NK-92 (cell line): ENCODE measurements around the gene FLNB.

Experiments
- DNase-seq: peaks from one replicate; lab custom pipeline; 2025; ENCODE audit not compliant: unreplicated experiment; lab: John Stamatoyannopoulos, UW

The FLNB gene

DNA sequence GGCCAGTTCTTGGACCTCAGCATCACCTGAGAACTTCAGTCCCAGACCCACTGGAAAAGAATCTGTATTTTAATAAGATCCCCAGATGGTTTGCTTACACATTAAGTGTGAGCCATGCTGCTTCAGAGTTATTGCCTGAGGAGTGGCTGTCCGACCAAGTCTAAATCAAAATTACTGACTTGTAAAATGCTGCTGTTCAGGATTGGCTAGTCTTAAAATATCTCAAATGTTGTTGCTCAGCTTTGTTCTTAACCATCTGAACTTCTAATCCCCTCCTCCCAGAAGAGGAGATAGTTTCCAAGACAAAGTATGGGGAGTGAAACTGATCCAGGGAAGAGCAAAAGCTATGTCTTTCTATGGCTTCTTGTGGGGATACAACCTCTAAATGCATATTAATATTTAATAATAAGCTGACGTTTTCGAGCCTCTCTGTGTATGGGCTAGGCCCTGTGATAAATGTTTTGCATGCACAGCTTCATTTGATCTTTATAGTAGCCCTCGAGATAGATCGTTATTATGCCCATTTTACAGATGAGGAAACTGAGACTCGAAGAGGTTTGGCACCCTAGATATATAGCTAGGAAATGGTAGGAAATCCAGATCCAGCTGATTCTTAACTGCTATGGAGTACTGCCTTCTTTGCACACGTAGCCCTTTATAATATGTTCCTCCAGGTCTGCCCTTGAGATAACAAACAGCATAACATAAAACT, 150.4 kb downstream of the FLNB start:
- DNase-seq = no peak

DNA sequence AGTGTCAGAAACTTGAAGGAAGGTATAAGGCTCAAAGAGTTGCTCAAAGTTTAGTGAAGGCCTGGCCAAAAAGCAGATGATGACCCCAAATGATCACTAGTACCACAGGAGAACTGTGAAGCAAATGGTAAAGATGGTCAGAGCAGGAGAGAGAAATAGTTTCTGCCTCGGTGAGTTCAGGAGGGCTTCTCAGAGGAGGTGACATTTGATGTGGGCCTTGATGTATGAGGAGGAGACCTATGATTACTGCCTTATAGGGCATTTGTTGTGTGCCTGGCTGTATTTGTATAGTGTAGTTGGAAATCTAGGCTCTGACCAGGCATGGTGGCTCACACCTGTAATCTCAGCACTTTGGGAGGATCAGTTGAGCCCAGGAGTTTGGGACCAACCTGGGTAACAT, 152.2 kb downstream of the FLNB start:
- DNase-seq = no peak

DNA sequence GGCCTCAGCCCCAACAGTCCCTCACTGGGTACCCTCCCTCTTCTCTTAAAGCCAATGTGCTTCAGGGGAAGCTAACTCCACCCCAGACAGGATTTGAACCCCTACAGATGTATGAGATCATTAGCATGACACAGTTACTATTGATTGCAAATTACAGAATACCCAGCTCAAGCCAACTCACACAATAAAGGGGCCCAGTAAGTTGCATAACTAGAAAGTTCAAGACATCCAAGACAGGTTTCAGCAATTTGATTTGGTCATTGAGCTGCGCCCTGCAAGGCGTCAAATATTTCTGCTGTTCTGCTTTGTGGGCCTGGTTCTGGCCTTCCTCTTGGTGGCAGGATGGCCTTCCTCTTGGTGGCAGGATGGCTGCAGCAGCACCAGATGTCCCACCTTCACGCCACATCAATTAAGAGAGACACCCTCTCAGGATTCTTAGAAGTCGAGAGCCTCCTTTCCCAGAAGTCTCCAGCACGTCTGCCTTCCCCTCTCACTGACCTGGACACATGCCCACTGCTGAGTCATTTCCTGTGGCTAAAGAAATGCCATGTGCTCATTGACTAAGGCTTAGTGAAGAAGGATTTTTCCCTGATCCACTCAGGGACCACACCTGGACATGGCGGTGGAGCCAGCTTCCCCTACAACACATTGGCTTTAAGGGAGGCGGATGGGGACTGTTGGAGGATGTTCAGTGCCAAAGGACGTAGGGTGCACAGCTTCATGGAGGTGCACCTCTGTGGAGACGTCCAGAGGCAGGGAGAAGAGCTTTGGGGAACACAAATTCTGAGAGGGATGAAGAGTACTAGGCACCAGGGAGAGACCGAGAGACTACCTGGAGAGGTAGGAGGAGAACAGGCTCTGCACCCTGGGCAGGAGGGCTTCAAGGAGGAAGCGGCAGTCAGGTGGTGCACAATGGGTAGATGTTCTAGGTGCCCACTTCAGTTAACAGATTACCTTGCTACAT, 153.5 kb downstream of the FLNB start:
- DNase-seq = no peak

- no peak for DNase-seq
Measured at GRCh38 chr3:58163234-58163633, 155.0 kb downstream of the FLNB start.

DNA sequence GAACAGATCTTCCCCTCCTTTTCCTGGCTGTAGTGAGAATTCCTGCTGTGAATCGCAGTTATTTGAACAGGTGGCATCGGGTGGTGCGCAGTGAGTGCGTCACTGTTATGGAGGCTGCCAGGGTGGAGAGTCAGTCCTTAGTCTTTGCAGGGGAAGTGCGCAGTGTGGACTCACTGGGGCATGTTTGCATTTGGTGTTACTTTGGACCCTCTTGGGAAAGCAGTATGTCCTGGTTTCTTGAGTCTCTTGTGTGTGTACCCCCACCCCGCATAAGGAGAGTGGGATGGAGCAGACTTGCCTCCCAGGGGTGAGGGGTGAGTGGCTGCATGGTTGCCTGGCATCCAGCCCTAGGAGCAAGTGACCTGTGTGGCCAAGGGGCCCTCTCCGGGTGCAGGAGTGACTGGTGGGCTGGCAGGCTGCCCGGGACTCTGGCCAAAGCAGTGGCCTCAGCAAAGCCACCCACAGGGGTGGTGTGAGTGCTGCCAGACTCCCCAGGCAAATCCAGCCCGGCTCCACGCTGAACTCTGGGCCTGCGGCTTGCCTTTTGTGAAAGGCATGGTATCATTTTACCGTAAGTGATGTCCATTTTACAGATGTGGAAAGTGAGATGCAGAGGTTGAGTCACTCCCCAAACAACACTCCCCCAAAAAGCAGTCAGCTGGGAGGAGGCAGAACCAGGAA, 156.1 kb downstream of the FLNB start:
- DNase-seq = no peak

DNA sequence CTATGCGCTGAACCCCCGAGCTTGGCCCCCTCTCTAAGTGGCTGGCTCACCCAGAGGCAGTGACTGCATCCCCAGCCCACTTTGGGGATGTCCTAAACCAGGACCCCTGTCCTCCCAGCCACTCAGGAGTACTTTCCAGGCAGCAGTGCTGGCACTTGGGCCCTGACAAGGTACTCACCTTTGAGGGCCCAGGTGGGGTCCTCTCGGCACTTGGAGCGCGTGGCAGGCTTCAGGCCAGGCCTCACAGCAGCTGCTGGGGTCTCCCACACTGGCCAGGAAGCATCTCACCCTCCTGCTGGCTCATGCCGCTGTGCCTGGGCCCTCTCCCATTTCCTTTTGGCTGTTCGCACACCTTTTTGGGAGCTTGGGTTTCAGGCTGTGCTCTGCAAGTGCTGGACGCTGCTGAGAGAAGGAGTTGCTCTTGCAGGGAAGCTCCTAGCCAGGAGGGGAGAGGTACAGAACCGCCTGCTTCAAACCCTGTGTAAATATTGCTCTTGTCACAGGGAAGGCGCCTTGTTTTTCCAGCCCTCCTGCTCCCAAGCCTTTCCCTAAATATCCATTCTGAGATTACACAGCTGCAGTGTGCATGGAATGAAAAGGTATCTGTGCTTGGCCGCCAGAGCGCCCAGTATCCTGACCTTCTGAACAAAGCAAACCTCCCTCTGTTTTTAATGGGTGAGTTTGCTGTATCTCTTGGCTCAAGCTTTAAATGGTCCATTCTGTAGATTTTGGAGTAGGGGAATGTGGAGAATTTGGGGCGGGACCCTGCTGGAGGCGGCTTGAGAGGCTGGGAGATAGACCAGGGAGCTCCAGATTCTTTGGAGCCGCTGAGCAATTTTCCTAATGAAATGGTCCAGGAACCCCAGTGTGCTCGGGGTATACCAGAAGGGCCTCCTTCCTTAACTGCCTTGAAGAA, 156.9 kb downstream of the FLNB start:
- no peak for DNase-seq

DNA sequence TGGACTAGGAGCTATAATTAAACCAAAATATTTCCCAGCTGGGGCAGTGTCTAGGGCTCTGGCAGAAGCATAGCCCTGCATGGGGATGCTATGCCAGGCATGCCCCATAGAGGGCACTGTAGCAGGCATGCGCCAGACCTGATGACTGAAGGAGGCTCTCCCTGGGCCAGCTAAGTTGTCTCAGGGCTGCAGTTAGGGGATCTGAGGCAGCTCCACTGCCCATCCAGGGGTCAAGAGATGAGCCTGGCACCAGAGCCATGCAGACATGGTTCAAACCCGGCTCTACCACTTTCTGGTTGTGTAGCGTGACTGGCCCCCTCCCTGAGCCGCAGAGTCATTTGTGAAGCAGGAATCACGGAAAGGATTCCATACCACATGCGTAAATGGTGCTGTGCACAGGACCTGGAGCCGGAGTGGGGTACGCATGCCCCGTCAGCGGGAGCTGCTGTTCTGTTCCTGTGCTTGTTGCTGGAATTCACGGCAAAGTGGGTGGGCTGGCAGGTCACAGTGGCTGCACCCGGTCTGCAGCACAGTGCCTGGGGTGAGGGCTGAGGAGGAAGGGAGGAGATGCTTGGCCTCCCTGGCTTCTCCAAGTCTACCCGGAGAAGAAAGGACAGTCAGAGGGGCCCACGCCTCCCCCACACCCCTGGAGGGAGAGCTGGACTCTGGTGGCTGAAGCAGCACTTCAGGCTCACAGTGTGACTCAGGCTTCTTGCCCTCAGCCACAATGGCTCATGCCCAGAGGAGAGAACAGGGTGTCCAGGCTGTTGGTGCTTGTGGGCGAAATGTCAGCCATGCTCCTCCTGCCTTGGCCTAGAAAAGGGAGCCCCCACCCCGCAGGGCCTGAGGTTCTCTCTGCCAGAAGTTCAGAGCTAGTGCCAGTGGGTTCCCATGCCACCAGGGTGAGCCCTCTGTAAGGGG, 159.5 kb downstream of the FLNB start:
- DNase-seq = no peak

- DNase-seq = no peak
Measured at GRCh38 chr3:58168498-58168897, 160.3 kb downstream of the FLNB start.

DNA sequence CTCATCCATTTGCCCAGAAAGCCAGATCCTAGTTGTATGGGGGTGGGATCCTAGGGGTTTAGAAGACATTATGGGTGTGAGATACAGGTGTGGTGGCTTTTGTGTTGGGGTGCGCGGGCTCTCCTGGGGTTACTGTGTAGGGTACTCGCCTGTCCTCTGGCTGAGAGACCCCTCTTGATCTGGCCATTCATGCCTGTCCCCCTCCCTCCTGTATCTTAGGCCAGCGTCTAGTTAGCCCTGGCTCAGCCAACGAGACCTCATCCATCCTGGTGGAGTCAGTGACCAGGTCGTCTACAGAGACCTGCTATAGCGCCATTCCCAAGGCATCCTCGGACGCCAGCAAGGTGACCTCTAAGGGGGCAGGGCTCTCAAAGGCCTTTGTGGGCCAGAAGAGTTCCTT, 161.1 kb downstream of the FLNB start:
- no peak for DNase-seq

DNA sequence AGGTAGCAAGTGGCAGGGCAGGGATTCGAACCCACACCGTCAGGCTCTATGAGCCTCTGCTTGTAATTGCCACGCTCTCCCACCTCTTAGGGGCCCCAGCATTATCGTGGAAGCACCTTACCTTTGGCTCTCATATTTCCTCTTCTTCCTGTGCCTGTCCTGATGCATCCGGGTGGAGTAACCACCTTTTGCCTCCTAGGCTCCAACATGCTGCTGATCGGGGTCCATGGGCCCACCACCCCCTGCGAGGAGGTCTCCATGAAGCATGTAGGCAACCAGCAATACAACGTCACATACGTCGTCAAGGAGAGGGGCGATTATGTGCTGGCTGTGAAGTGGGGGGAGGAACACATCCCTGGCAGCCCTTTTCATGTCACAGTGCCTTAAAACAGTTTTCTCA, 162.2 kb downstream of the FLNB start:
- DNase-seq = no peak

DNA sequence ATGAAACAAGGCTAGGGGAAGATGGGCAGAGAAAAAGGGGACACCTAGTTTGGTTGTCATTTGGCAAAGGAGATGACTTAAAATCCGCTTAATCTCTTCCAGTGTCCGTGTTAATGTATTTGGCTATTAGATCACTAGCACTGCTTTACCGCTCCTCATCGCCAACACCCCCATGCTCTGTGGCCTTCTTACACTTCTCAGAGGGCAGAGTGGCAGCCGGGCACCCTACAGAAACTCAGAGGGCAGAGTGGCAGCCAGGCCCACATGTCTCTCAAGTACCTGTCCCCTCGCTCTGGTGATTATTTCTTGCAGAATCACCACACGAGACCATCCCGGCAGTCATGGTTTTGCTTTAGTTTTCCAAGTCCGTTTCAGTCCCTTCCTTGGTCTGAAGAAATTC, 162.9 kb downstream of the FLNB start:
- DNase-seq = no peak

GRCh38 chr3:58173029-58173668, 164.9 kb downstream of the FLNB start:
- no peak for DNase-seq

- no peak for DNase-seq
Measured at GRCh38 chr3:58173669-58174398, 165.6 kb downstream of the FLNB start.

GRCh38 chr3:58175187-58175436, 166.9 kb downstream of the FLNB start:
- no peak for DNase-seq

GRCh38 chr3:58175437-58176184, 167.4 kb downstream of the FLNB start:
- DNase-seq = no peak

GRCh38 chr3:58176185-58176530, 167.9 kb downstream of the FLNB start:
- DNase-seq = no peak

DNA sequence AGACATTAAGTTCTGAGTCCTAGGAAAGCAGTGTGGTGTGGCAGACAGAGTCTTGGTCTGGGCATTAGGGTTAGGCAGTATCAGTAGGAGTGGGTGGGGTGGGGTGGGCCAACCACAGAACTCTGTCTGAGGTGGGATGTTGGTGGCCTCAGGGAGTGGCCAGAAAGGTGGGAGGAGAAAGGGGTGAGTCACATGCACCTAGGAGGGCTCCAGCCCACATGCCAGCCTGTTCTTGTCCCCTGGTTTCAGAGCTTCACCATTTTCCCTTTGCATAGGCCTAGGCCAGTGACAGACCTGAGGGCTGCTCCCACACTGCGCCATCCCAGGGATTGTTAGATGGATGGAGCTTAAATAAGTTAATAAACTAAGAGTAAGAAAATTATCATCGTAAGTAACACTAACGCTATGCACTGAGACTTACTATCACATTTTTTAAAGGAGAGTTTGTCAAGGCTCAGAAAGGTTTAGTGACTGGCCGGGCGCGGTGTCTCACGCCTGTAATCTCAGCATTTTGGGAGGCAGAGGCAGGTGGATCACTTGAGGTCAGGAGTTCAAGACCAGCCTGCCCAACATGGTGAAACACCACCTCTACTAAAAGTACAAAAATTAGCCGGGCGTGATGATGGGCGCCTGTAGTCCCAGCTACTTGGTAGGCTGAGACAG, 168.7 kb downstream of the FLNB start:
- no peak for DNase-seq
